NB4 (cell line): Measurements from ENCODE around the gene SCMH1.
"Not testable (repeated sequence)": the region's sequence is repeated elsewhere in the genome, so short reads cannot be mapped to it uniquely, and the experiment has no call there.

Source experiments
- DNase-seq: peaks from one replicate; pipeline ENCODE4 v3.0.0; 2010; ENCODE audit warnings: low read depth
- H3K4me3 ChIP-seq: one replicate; pipeline ENCODE4 v1.5.1; 2011; ENCODE audit warnings: mild to moderate bottlenecking, low read depth, low read length, moderate library complexity
- CTCF ChIP-seq: IDR thresholded peaks from one replicate; pipeline ENCODE4 v1.5.1; 2012; ENCODE audit warnings: low read depth, low read length
- MAX ChIP-seq: IDR thresholded peaks from 2 replicates; pipeline ENCODE4 v1.6.1; 2011; ENCODE audit warnings: low read depth, low read length
- MYC ChIP-seq: IDR thresholded peaks from 2 replicates; pipeline ENCODE4 v1.6.1; 2011; ENCODE audit warnings: low read depth, low read length
- POLR2A ChIP-seq: IDR thresholded peaks from 2 replicates; pipeline ENCODE4 v1.6.1; 2011; ENCODE audit warnings: mild to moderate bottlenecking; ENCODE audit not compliant: insufficient read length; ENCODE audit errors: extremely low read depth

The SCMH1 gene

GRCh38 chr1:41221995-41222394, 20.1 kb downstream of the SCMH1 start:
- no peak overlapping the region for H3K4me3 ChIP-seq
- no peak for TF ChIP-seq CTCF
- TF ChIP-seq POLR2A, result no peak
- no peak for TF ChIP-seq MAX
- no peak for TF ChIP-seq MYC
- DNase-seq, result no peak

- H3K4me3 ChIP-seq, result no peak overlapping the region
- DNase-seq, result no peak
- no peak for TF ChIP-seq MYC
- TF ChIP-seq CTCF, result no peak
- no peak for TF ChIP-seq MAX
- no peak for TF ChIP-seq POLR2A
Measured at GRCh38 chr1:41218152-41218551, 24.0 kb downstream of the SCMH1 start.

- TF ChIP-seq MAX, result no peak
- no peak for DNase-seq
- H3K4me3 ChIP-seq, result no peak overlapping the region
Measured at GRCh38 chr1:41217441-41217840, 24.7 kb downstream of the SCMH1 start.

GRCh38 chr1:41215623-41216022, 26.5 kb downstream of the SCMH1 start:
- no peak overlapping the region for H3K4me3 ChIP-seq
- DNase-seq, result no peak
- no peak for TF ChIP-seq POLR2A
- TF ChIP-seq MAX, result no peak
- no peak for TF ChIP-seq CTCF
- TF ChIP-seq MYC, result no peak

- DNase-seq, result no peak
- TF ChIP-seq MYC (no peak), CTCF (no peak), POLR2A (no peak), MAX (no peak)
- H3K4me3 ChIP-seq, result no peak overlapping the region
Measured at GRCh38 chr1:41213341-41213740, 28.8 kb downstream of the SCMH1 start.

- DNase-seq, result not testable (repeated sequence)
Measured at GRCh38 chr1:41211608-41212007, 30.5 kb downstream of the SCMH1 start.

GRCh38 chr1:41207053-41207452, 35.1 kb downstream of the SCMH1 start:
- not testable (repeated sequence) for DNase-seq, H3K4me3 ChIP-seq

More at GRCh38 chr1:41211608-41212007, 30.5 kb downstream of the SCMH1 start:
- not testable (repeated sequence) for H3K4me3 ChIP-seq

GRCh38 chr1:41200728-41201127, 41.4 kb downstream of the SCMH1 start:
- DNase-seq, result no peak
- no peak overlapping the region for H3K4me3 ChIP-seq
- TF ChIP-seq MAX (no peak), CTCF (no peak), POLR2A (no peak), MYC (no peak)
